Spinal cord (tissue), 10 donors: ENCODE measurements around the gene FKRP. TPM values are rescaled to one million over a fixed set of nuclear protein-coding genes. Genes with fewer than 3 reads are reported as not detected.

ENCODE experiments used
- DNase-seq, 6 donors: peaks; one replicate each; pipeline versions ENCODE4 v3.0.0 to v3.0.0-alpha.2; 2013 to 2015; ENCODE audit warnings: low spot score in 6 of 6, low read depth in 4 of 6
- H3K27ac ChIP-seq: one replicate; pipeline ENCODE4 v1.5.1; 2013; ENCODE audit warnings: low read depth, low read length, control low read depth
- H3K27me3 ChIP-seq: one replicate; pipeline ENCODE4 v1.6.1; 2013; ENCODE audit warnings: low read length; ENCODE audit not compliant: control insufficient read depth, insufficient read depth
- H3K36me3 ChIP-seq: one replicate; pipeline ENCODE4 v1.6.1; 2013; ENCODE audit warnings: low read length; ENCODE audit not compliant: control insufficient read depth, insufficient read depth
- H3K4me1 ChIP-seq: one replicate; pipeline ENCODE4 v1.6.1; 2013; ENCODE audit warnings: low read length; ENCODE audit not compliant: control insufficient read depth, insufficient read depth
- H3K4me3 ChIP-seq: one replicate; pipeline ENCODE4 v1.5.1; 2013; ENCODE audit warnings: low read depth, low read length, control low read depth
- H3K9me3 ChIP-seq: one replicate; pipeline ENCODE4 v1.6.1; 2013; ENCODE audit warnings: low read length; ENCODE audit not compliant: control insufficient read depth, insufficient read depth
- WGBS: methylation state at CpG from one replicate; pipeline ENCODE4 v1.1.5; 2013; ENCODE audit warnings: missing lambda C conversion rate; ENCODE audit not compliant: insufficient coverage; 5-methylcytosine and 5-hydroxymethylcytosine counted together
- polyA plus RNA-seq, 2 donors: library from polyadenylated mRNA; unstranded; fragments of 120-200 nt; gene quantifications; one replicate each; pipeline ENCODE4 v1.2.1, GENCODE V29; 2013; ENCODE audit not compliant: insufficient read length in 2 of 2
- total RNA-seq, 2 donors: library from RNA; depleted of rRNA in 1 of 2; stranded (reverse); fragments of 120-200 nt in 1 of 2; fragments of >200 nt in 1 of 2; gene quantifications; one replicate each; pipeline versions ENCODE4 v1.2.3 to v1.2.4, GENCODE V29; 2013 to 2014
- donor health status: healthy.

The FKRP gene
- total and polyA plus RNA-seq, 4 donors, result 11.4 to 36.7 (median 20.6) TPM

GRCh38 chr19:46725036-46725820 is 20.6 kb upstream of the FKRP start:
- no peaks in the 10 kb centered on the region for H3K27me3 ChIP-seq
- H3K4me3 ChIP-seq, result no peak overlapping the region
- peaks cover 40% of the 10 kb centered on the region for H3K4me1 ChIP-seq
- H3K36me3 ChIP-seq, result peaks cover 100% of the 10 kb centered on the region
- DNase-seq, result no peak
- no peak overlapping the region for H3K27ac ChIP-seq
- no peaks in the 10 kb centered on the region for H3K9me3 ChIP-seq
- WGBS, result 90% methylated on average over 22 of the region's 26 CpGs

DNA sequence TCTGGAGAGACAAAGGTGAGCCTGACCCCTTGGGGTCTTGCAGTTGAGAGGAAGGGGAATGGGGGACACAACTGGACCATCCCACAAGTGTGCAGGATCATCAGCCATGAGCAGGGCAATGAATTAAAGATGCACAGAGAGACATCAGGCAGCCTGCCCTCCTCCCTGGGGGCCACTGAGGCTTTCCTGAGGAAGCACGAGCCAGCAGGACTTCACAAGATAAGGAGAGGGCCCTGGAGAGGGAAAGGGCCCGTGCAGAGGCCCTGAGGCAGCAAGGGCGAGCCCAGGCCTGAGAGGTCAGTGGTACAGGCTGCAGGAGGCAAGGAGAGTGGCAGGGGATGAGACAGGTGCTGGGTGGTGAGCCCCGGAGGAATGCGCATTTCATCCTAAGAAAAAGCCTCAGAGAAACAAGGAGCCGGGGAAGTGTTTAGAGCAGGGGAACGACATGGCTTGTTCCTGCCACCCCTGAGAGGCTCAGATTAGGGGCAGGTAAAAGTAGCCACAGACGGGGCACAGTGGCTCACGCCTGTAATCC is 19.9 kb upstream of the FKRP start:
- no peak for DNase-seq
- H3K27me3 ChIP-seq, result no peaks in the 10 kb centered on the region
- 81% methylated on average over 9 of the region's 9 CpGs for WGBS
- H3K27ac ChIP-seq, result no peak overlapping the region
- peaks cover 100% of the 10 kb centered on the region for H3K36me3 ChIP-seq
- peaks cover 40% of the 10 kb centered on the region for H3K4me1 ChIP-seq
- no peak overlapping the region for H3K4me3 ChIP-seq
- H3K9me3 ChIP-seq, result no peaks in the 10 kb centered on the region

DNA sequence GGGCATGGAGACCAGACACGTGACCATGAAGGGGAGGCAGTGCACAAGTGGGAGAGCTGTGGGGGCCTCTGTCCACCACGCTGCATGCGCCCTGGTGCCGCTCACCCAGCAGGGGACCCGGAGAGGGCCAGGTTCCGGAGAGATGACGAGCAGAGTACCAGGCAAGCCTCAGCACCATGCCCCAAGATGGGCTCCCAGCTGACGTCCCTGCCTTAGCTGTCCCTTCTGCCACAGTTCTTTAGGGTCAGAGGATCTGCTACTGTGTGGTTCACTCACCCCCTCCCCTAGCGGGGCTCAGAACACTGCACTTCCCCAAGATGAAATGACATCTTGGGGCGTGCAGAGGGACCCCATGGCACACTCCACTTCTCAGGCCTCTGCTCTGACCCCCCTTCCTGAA is 19.3 kb upstream of the FKRP start:
- Histone ChIP-seq H3K27ac (no peak overlapping the region), H3K4me1 (peaks cover 45% of the 10 kb centered on the region), H3K36me3 (peaks cover 100% of the 10 kb centered on the region), H3K4me3 (no peak overlapping the region), H3K27me3 (no peaks in the 10 kb centered on the region), H3K9me3 (no peaks in the 10 kb centered on the region)
- DNase-seq, result no peak
- WGBS, result 84% methylated on average over 10 of the region's 10 CpGs

- 61% methylated on average over 8 of the region's 14 CpGs for WGBS
- H3K4me3 ChIP-seq, result no peak overlapping the region
- H3K27me3 ChIP-seq, result no peaks in the 10 kb centered on the region
- DNase-seq, result peak in 1 of 6 donors; percentile 14
- peaks cover 100% of the 10 kb centered on the region for H3K36me3 ChIP-seq
- H3K9me3 ChIP-seq, result no peaks in the 10 kb centered on the region
- peaks cover 45% of the 10 kb centered on the region for H3K4me1 ChIP-seq
- no peak overlapping the region for H3K27ac ChIP-seq
Measured at GRCh38 chr19:46726971-46727501, 18.8 kb upstream of the FKRP start.

- 87% methylated on average over 10 of the region's 11 CpGs for WGBS
- no peak overlapping the region for H3K4me3 ChIP-seq
- H3K27me3 ChIP-seq, result no peaks in the 10 kb centered on the region
- peaks cover 40% of the 10 kb centered on the region for H3K4me1 ChIP-seq
- peaks cover 100% of the 10 kb centered on the region for H3K36me3 ChIP-seq
- H3K27ac ChIP-seq, result peak overlapping the region; percentile 2
- no peak for DNase-seq
- no peaks in the 10 kb centered on the region for H3K9me3 ChIP-seq
Measured at GRCh38 chr19:46727757-46728156, 18.1 kb upstream of the FKRP start.

DNA sequence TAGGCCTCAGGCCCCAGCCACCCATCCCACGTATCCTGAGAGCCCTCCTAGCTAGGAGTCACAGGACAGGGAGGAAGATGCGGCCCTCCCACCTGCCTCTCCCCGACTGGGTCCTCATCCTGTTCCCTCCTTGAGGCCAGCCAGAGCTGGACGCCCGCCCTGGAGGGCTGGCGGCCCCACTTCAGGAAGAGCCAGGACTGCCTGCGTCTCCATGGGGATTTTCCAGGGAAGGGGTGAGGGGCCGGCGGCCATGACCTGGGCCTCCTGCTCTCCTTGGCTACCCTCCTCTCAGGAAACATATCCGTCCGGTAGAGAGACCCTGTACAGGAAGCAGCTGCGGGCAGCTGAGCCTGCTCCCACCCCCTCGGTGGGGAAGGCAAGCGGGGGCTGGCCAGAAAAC is 17.6 kb upstream of the FKRP start:
- H3K36me3 ChIP-seq, result peaks cover 100% of the 10 kb centered on the region
- H3K27me3 ChIP-seq, result no peaks in the 10 kb centered on the region
- peaks cover 38% of the 10 kb centered on the region for H3K4me1 ChIP-seq
- WGBS, result 87% methylated on average over 10 of the region's 14 CpGs
- H3K27ac ChIP-seq, result no peak overlapping the region
- no peak overlapping the region for H3K4me3 ChIP-seq
- no peak for DNase-seq
- H3K9me3 ChIP-seq, result no peaks in the 10 kb centered on the region

GRCh38 chr19:46728693-46729339 is 17.0 kb upstream of the FKRP start:
- 50% methylated on average over 16 of the region's 20 CpGs for WGBS
- Histone ChIP-seq H3K4me3 (no peak overlapping the region), H3K4me1 (peaks cover 38% of the 10 kb centered on the region), H3K9me3 (no peaks in the 10 kb centered on the region), H3K36me3 (peaks cover 99% of the 10 kb centered on the region), H3K27ac (no peak overlapping the region), H3K27me3 (no peaks in the 10 kb centered on the region)
- DNase-seq, result peak in 2 of 6 donors; percentile 63 to 68

GRCh38 chr19:46729696-46730095 is 16.2 kb upstream of the FKRP start:
- peaks cover 98% of the 10 kb centered on the region for H3K36me3 ChIP-seq
- DNase-seq, result no peak
- H3K9me3 ChIP-seq, result no peaks in the 10 kb centered on the region
- 92% methylated on average over 4 of the region's 7 CpGs for WGBS
- H3K27me3 ChIP-seq, result no peaks in the 10 kb centered on the region
- H3K4me3 ChIP-seq, result no peak overlapping the region
- H3K4me1 ChIP-seq, result peaks cover 38% of the 10 kb centered on the region
- no peak overlapping the region for H3K27ac ChIP-seq

DNA sequence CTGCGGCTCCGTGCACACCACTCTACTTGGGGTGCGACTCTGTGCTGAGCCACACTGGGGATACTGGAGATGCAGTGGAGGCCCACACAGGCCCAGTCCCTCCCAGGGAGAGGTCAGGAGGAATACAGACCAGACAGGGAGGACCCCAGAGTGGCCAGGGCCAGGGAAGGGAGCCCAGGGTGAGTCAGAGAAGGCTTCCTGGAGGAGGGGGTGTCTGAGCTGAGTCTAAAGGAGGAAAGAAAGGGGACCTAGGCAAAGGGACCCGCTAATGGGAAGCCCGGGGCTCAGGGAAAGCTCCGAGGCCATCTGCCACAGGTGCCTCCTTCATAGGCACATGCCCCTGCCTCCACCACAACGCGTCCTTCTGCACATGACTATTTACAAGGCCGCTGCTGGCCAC is 15.7 kb upstream of the FKRP start:
- peaks cover 97% of the 10 kb centered on the region for H3K36me3 ChIP-seq
- 98% methylated on average over 8 of the region's 9 CpGs for WGBS
- H3K27me3 ChIP-seq, result no peaks in the 10 kb centered on the region
- peaks cover 38% of the 10 kb centered on the region for H3K4me1 ChIP-seq
- no peak overlapping the region for H3K27ac ChIP-seq
- no peak overlapping the region for H3K4me3 ChIP-seq
- H3K9me3 ChIP-seq, result no peaks in the 10 kb centered on the region
- no peak for DNase-seq
